ENCODE data around the gene DPP9.

DPP9 gene

DNA sequence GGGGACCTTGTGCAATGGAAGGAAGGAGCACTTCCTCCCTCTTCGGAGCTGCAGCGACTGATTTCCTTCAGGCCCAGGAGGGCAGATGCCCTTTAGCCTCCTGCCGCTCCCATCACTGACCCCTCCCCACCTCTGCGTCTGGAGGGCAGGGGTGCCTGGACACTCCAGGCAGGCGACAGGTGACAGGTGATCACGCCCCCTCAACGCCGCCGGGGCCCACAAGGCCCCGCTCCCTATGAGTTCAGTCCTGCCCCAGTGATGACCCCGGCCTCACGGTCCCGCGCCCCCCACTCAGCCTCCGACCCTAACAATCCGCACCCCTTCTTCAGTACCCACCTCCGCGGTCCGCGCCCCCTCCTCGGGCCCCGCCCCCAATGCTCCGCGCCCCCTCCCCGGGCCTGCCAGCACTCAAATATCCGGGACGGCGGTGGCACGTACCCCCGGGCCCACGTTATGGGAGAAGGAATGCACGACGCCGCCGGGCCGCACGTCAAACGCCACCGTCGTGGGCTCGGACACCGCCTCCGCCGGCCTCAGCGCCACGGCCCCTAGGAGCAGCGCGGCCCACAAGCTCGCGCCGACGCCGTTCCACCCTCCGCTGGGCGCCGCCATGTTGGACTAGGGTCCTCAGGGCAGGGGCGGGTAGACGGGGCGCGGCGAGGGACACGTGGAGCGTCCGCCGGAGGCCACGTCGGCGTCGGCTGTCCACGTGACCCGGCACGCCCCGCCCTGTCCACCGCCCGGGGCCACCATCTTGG is 53.7 kb downstream of the DPP9 start, which contains the start of gene MYDGF:
TSS of gene MYDGF (minus strand) at position 620 of the 758 bp plus-strand sequence. CDS start at position 612, 8 bp downstream.
- Mint-ChIP-seq H3K27ac (peak within 1 kb of the TSS; percentile 93), H3K36me3 (peaks cover 9% of the 10 kb centered on the region), H3K9me3 (no peaks in the 10 kb centered on the region), H3K4me1 (peaks cover 22% of the 10 kb centered on the region), H3K4me3 (peak within 1 kb of the TSS; percentile 85), H3K27me3 (no peaks in the 10 kb centered on the region)
- ATAC-seq, result peak; percentile 99

DNA sequence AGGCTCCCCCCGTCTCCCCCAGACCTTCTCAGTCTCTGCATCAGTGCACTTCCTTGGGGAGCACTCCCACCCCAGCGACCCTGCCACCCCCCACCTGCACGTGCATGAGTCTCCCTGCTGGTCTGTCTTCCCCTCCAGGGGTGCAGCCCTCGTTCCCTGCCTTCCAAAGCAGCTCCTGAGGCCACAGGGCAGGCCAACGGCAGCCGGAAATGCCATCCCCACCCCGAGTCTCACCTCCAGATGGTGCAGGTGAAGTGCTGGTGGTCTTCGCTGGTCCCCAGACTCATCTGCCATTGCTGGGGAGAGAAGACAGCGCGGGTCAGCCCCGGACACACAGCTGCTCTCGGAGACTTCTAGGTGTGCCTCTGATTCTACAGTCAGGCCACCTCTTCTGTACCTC is 59.0 kb downstream of the DPP9 start:
- no peak for ATAC-seq
- Mint-ChIP-seq H3K27me3 (no peaks in the 10 kb centered on the region), H3K9me3 (no peaks in the 10 kb centered on the region), H3K36me3 (peaks cover 49% of the 10 kb centered on the region), H3K4me1 (peaks cover 27% of the 10 kb centered on the region), H3K4me3 (no peak overlapping the region), H3K27ac (no peak overlapping the region)

DNA sequence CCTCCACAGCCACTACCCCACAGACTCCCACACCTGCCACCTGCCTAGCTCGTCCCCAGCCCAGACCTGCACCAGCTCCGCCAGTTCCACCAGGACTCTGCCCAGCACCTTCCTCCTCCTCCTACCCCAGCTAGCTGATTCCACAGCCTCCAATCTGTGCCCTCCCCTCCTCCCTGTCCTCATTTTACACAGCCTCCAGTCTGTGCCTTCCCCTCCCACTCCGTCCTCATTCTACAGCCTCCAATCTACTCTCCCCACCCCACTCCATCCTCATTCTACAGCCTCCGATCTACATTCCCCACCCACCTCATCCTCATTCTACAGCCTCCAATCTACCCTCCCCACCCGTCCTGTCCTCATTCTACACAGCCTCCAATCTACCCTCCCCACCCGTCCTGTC is 60.8 kb downstream of the DPP9 start:
- H3K9me3 Mint-ChIP-seq, result no peaks in the 10 kb centered on the region
- peaks cover 53% of the 10 kb centered on the region for H3K36me3 Mint-ChIP-seq
- ATAC-seq, result no peak

DNA sequence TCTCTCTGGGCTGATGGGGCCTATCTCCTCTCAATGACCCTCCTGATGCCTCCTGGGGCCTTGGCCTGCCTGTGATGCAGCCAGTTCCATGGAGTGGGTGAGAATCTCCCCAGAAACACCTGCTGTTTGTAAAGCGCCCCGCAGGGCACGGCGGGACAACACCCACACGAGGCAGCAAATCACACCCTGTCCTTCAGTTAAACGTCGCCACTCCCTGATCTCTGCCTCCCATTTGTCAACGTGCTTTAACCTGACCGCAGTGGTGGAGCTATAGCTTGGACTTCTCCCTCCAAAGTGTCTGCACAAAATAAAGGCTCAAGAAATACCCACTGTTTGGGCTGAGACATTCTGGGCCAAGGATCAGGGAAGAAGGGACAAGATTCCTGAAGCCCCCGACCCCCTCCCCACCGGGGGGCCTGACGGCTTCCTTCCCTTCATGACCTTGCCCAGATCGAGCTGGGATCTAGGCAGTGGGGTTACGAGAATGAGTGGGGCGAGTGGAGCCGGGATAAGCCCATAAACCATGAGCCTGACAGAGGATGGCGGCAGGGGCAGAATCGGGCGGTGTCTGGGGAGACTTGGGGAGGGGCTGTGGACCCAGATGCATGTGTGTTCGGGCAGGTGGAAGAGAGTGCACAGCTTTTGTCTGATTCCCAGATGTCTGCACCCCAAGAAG is 61.5 kb downstream of the DPP9 start:
- no peaks in the 10 kb centered on the region for H3K27me3 Mint-ChIP-seq
- ATAC-seq, result no peak
- H3K9me3 Mint-ChIP-seq, result no peaks in the 10 kb centered on the region
- H3K4me3 Mint-ChIP-seq, result no peak overlapping the region
- H3K27ac Mint-ChIP-seq, result peak overlapping the region; percentile 30
- H3K36me3 Mint-ChIP-seq, result peaks cover 54% of the 10 kb centered on the region
- peaks cover 12% of the 10 kb centered on the region for H3K4me1 Mint-ChIP-seq

More for the DNA sequence above, 60.8 kb downstream of the DPP9 start:
- Mint-ChIP-seq H3K4me3 (no peak overlapping the region), H3K27me3 (no peaks in the 10 kb centered on the region), H3K27ac (peak overlapping the region; percentile 30), H3K4me1 (peaks cover 12% of the 10 kb centered on the region)

DNA sequence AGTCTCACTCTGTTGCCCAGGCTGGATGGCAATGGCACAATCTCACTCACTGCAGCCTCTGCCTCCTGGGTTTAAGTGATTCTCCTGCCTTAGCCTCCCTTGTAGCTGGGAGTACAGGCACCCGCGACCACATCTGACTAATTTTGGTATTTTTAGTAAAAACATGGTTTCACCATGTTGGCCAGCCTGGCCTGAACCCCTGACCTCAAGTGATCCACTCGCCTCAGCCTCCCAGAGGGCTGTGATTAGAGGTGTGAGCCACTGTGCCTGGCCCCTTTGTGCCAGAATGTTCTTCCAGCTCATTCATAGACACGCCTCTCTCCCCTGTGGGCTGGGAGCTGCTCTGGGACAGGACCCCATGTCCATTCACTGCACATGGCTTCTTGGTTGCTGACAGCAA is 62.6 kb downstream of the DPP9 start:
- Mint-ChIP-seq H3K27me3 (no peaks in the 10 kb centered on the region), H3K4me1 (peaks cover 12% of the 10 kb centered on the region), H3K4me3 (no peak overlapping the region), H3K36me3 (peaks cover 54% of the 10 kb centered on the region), H3K27ac (peak overlapping the region; percentile 40), H3K9me3 (no peaks in the 10 kb centered on the region)
- ATAC-seq, result no peak

DNA sequence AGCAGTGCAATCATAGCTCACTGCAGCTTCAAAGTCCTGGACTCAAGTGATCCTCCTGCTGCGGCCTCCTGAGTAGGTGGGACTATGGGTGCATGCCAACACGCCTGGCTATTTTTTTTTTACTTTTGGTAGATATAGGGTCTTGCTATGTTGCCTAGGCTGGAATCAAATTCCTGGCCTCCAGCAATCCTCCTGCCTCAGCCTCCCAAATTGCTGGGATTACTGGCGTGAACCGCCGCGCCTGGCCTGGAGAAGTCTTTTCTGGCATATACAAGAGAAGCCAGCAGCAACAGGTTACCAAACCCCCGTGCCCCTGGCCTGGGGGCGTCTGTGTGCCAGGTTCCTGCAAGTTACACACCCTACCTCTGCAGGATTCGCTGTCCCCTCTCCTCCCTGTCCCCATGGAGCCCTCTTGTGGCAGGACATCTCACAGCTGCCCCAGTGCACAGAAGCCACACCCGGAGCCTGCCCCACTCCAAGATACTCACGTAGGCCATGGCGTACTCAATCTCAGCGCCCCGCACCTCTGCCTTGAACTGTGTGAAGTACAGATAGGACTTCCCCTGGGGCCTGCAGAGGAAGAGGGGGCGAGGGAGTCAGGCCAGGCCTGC is 63.4 kb downstream of the DPP9 start:
- H3K4me3 Mint-ChIP-seq, result no peak overlapping the region
- peaks cover 55% of the 10 kb centered on the region for H3K36me3 Mint-ChIP-seq
- no peak for ATAC-seq
- no peaks in the 10 kb centered on the region for H3K27me3 Mint-ChIP-seq
- no peaks in the 10 kb centered on the region for H3K9me3 Mint-ChIP-seq
- peak overlapping the region; percentile 40 for H3K27ac Mint-ChIP-seq
- peaks cover 12% of the 10 kb centered on the region for H3K4me1 Mint-ChIP-seq

DNA sequence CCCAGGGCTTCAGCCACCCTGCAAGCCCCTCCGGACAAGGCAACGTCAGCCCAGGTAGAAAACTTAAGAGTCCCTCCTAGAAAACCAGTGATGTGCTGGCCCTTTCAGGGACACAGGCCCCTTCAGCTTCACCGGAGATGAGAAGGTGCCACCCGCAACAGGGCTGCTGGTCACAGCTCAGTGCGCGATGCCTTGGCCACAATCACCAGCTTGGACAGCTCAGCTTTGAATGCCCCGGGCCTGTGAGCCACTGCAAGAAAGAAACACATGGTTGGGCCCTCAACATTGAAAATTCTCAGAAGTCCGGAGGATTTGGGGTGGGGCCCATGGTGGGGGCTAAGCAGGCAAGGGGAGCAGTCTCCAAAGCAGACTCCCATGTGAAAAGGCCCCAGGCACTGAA is 65.8 kb downstream of the DPP9 start:
- peak overlapping the region; percentile 42 for H3K27ac Mint-ChIP-seq
- H3K9me3 Mint-ChIP-seq, result no peaks in the 10 kb centered on the region
- peaks cover 53% of the 10 kb centered on the region for H3K36me3 Mint-ChIP-seq
- H3K4me3 Mint-ChIP-seq, result no peak overlapping the region
- H3K27me3 Mint-ChIP-seq, result no peaks in the 10 kb centered on the region
- no peak for ATAC-seq
- H3K4me1 Mint-ChIP-seq, result peaks cover 21% of the 10 kb centered on the region

DNA sequence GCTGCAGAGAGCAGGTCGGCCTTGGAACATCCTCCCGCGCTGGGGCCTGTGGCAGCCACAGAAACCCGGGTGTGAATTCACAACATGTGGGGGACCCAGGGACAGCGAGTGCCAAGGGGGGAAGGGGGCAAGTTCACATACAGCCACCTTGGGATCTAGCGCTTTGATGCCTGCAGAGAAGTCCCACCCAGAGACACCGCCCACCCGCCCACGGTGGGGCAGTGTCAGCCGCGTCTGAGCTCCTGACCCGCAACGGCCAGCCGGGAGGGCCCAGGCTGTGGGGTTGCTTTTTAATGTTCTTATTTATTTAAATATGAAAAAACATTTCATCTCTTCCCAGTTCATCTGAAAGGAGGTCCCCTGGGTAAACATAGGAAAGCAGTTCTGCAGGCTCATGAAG is 66.4 kb downstream of the DPP9 start:
- Mint-ChIP-seq H3K27me3 (no peaks in the 10 kb centered on the region), H3K9me3 (no peaks in the 10 kb centered on the region), H3K27ac (no peak overlapping the region), H3K36me3 (peaks cover 48% of the 10 kb centered on the region), H3K4me1 (peaks cover 17% of the 10 kb centered on the region), H3K4me3 (no peak overlapping the region)
- ATAC-seq, result no peak

DNA sequence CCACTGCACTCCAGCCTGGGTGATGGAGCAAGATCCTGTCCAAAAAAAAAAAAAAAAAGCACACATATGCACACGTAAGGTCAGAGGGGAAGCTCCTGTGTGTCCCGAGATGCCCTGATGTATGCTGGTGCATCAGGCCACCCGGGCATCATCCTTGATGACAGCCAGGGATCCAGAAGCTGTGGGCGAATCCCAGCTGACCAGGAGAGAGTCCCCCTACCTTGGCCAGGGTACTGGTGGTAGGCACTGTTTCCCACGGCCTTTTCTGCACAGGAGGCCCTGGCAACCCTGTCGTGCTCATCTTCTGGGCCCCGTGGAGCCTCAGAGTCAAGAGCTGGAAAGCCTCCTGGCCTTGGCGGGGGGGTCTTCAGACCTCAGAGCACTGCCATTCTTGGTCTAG is 67.5 kb downstream of the DPP9 start:
- peaks cover 38% of the 10 kb centered on the region for H3K36me3 Mint-ChIP-seq
- H3K4me3 Mint-ChIP-seq, result no peak overlapping the region
- no peak for ATAC-seq
- H3K9me3 Mint-ChIP-seq, result no peaks in the 10 kb centered on the region
- peaks cover 13% of the 10 kb centered on the region for H3K4me1 Mint-ChIP-seq
- H3K27ac Mint-ChIP-seq, result no peak overlapping the region
- no peaks in the 10 kb centered on the region for H3K27me3 Mint-ChIP-seq

DNA sequence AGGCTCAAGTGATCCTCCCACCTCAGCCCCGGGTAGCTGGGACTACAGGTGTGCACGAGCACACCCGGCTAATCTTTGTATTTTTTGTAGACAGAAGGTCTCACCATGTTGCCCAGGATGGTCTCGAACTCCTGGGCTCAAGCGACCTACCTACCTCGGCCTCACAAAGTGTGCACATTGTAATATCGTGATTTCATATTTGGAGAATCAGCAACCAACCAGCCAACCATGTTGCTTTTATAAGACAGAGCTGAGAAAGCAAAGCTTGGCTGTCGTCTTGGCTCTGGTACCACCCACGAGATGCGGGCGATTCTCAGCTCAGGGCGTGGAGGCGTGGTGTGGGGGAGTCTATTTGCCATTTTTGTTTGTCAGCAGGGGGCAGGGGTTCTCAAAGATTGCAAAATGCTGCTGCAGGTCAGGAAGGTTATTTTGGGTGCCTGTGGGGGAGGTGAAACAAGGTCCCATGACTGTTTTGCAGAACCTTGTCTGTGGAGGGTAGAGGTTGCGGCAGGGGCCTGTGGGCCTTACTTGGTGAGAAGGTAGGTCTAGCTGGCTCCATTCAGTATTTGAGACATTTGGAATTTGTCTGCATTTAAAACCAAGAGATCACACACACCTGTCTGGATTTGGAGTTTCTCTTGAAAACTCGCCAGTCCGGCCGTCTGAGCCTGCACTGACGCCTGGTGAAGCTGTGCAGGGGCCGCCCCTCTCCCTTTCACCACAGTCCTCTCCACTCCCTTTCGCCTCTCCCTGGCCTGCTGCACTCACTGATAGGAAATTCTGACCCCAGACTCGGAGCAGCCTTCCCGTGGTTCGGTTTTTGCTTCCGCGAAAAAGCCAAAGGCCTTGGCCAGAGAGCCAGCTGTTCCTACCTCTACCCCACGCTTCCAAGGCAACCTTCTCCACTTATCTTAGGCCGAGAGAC is 68.9 kb downstream of the DPP9 start:
- H3K4me1 Mint-ChIP-seq, result peaks cover 17% of the 10 kb centered on the region
- H3K27me3 Mint-ChIP-seq, result no peaks in the 10 kb centered on the region
- H3K36me3 Mint-ChIP-seq, result peaks cover 24% of the 10 kb centered on the region
- H3K27ac Mint-ChIP-seq, result peak overlapping the region; percentile 50
- peak; percentile 35 for ATAC-seq
- H3K4me3 Mint-ChIP-seq, result peak overlapping the region; percentile 8
- no peaks in the 10 kb centered on the region for H3K9me3 Mint-ChIP-seq

DNA sequence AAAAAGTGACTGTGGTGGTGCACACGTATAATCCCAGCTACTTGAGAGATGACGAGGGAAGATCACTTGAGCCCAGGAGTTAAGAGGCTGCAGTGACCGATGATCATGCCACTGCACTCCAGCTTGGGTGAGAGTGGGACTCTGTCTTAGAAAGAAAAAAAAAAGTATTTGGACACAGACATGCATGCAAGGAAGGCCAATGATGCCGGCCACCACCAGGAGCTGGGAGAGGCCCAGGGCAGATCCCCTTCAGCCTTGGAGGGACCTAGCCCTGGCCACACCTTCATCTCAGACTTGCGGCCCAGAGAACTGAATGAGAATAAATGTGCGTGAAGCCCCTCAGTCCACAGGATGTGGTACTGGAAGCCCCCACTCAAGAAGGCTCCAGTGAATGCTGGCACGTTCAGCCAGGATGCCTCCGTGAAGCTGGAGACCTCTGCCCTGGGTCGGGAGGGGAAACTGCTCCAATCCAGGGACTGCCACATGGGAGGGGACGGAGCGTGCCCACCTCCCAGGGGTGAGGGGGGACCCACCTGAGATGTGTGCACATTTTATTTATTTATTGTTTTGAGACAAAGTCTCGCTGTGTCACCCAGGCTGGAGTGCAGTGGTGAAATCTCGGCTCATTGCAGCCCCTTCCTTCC is 69.7 kb downstream of the DPP9 start:
- Mint-ChIP-seq H3K27me3 (no peaks in the 10 kb centered on the region), H3K4me3 (no peak overlapping the region), H3K27ac (peak overlapping the region; percentile 50)

DNA sequence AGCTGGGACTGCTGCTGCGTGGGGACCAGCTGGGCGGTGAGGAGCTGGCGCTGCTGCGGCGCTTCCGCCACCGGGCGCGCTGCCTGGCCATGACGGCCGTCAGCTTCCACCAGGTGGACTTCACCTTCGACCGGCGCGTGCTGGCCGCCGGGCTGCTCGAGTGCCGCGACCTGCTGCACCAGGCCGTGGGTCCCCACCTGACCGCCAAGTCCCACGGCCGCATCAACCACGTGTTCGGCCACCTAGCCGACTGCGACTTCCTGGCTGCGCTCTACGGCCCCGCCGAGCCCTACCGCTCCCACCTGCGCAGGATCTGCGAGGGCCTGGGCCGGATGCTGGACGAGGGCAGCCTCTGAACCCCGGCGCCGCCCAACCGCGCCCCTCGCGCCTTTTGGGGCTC is 71.6 kb downstream of the DPP9 start:
- ATAC-seq, result no peak
- no peaks in the 10 kb centered on the region for H3K27me3 Mint-ChIP-seq
- H3K9me3 Mint-ChIP-seq, result no peaks in the 10 kb centered on the region
- peaks cover 13% of the 10 kb centered on the region for H3K36me3 Mint-ChIP-seq
- peaks cover 37% of the 10 kb centered on the region for H3K4me1 Mint-ChIP-seq
- H3K4me3 Mint-ChIP-seq, result no peak overlapping the region
- H3K27ac Mint-ChIP-seq, result no peak overlapping the region

More for the DNA sequence above, 69.7 kb downstream of the DPP9 start:
- H3K9me3 Mint-ChIP-seq, result no peaks in the 10 kb centered on the region
- peaks cover 19% of the 10 kb centered on the region for H3K36me3 Mint-ChIP-seq
- ATAC-seq, result no peak
- peaks cover 24% of the 10 kb centered on the region for H3K4me1 Mint-ChIP-seq

DNA sequence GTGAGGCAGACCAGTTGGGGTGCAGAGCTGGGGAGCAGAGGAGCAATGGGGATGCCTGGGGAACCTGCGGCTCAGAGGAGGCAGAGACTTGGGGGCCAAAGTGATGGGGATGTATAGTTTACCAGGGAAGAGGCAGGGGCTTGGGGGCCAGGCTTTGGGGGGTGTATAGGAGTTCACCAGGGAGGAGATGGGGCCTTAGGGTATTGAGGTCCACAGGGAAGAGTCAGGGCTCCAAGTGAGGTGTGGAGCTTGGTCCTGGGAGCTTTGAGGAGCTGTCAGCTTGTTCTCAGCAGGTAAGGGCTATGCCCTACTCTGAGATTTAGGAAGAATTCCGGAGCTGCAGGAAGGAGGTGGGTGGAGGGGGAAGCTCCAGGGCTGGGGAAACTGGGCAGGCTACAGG is 73.5 kb downstream of the DPP9 start:
- Mint-ChIP-seq H3K4me3 (no peak overlapping the region), H3K9me3 (no peaks in the 10 kb centered on the region), H3K27ac (peak overlapping the region; percentile 84), H3K36me3 (peaks cover 26% of the 10 kb centered on the region), H3K4me1 (peaks cover 49% of the 10 kb centered on the region), H3K27me3 (no peaks in the 10 kb centered on the region)
- ATAC-seq, result no peak

DNA sequence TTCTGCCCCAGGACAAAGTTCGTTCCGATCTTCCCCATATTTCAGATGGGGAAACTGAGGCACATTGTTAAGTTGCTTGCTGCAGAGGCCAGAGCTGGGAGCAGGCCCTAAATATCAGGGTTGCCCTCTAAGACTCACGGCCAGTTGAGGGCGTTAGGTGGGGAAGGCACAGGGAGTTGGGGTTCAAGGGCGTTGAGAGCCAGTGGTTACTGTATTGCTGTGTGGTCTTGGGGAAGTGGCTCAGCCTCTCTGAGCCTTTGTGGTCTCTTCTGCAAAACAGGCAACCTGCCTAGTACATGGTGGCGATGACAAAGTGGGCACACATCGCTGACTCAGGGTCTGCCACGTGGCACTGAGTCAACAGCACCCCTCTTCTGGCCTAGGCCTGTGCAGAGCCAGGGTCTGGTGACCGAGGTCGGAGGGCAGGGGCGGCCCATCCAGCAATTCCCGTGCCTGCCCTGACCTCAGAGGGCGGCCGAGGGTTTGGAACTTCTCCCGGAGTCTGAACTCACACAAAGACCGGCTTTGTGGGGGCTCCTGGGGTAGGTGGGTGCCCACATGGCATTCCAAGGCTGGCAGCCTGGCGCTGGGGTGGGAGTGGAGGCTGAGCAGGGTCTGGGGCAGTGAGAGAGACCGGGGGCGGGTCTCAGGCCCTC is 74.1 kb downstream of the DPP9 start:
- no peak overlapping the region for H3K4me3 Mint-ChIP-seq
- H3K36me3 Mint-ChIP-seq, result peaks cover 24% of the 10 kb centered on the region
- H3K27ac Mint-ChIP-seq, result peak overlapping the region; percentile 84
- no peaks in the 10 kb centered on the region for H3K27me3 Mint-ChIP-seq
- ATAC-seq, result no peak
- peaks cover 42% of the 10 kb centered on the region for H3K4me1 Mint-ChIP-seq
- H3K9me3 Mint-ChIP-seq, result no peaks in the 10 kb centered on the region

All from stimulated activated memory B cell treated with anti-CD40 and anti-IgM and Interleukin-4, amounts not matched to agents 10 μg/mL and 1 μg/mL and 100 μg/mL, for 72 hours (primary cell).